Sigmoid colon (tissue), 4 donors: ENCODE data around the gene GLS.

Source experiments
- CTCF ChIP-seq, 4 experiments: fragments of 450-650 bp in 3 of 4; fragments of 200-600 bp in 1 of 4; IDR thresholded peaks; one replicate each; pipeline ENCODE4 v1.5.1; 2016 to 2019; ENCODE audit warnings: antibody characterized with exemption in 4 of 4, mild to moderate bottlenecking in 3 of 4, moderate library complexity in 2 of 4
- EP300 ChIP-seq, 4 donors: sonication (generic); formaldehyde crosslinking; IDR thresholded peaks; one replicate each; pipeline ENCODE4 v1.6.1; 2017; ENCODE audit warnings: antibody characterized with exemption in 4 of 4

- no peak for TF ChIP-seq CTCF (IDR thresholded peaks at IDR 0.05)
- TF ChIP-seq EP300 (IDR thresholded peaks at IDR 0.05), result no peak
Measured at GRCh38 chr2:190838492-190838910, 42.1 kb upstream of the GLS start.
